GM12878 (cell line): ENCODE results near the gene PODXL2.

Experiments used
- ATF7 ChIP-seq: fragments of 450-650 bp; IDR thresholded peaks from 2 replicates; pipeline ENCODE4 v1.6.1; 2016; ENCODE audit warnings: low read depth, mild to moderate bottlenecking
- EGR1 ChIP-seq, 2 experiments: IDR thresholded peaks; 1 replicate in 1 of 2; 2 replicates in 1 of 2; pipeline ENCODE4 v1.6.1; 2011 to 2012; ENCODE audit warnings: low read depth in 2 of 2, low read length in 2 of 2, borderline replicate concordance in 1 of 2, mild to moderate bottlenecking in 1 of 2, moderate library complexity in 1 of 2
- FOS ChIP-seq: IDR thresholded peaks from 3 replicates; pipeline ENCODE4 v1.6.1; 2011; ENCODE audit warnings: borderline replicate concordance; ENCODE audit not compliant: insufficient read length; ENCODE audit errors: extremely low read depth
- HDAC6 ChIP-seq: fragments of 200-600 bp; sonication (generic); IDR thresholded peaks from one replicate; pipeline ENCODE4 v1.8.0; 2017; ENCODE audit warnings: antibody characterized with exemption; ENCODE audit not compliant: unreplicated experiment
- HDGF ChIP-seq: fragments of 450-650 bp; IDR thresholded peaks from 2 replicates; pipeline ENCODE4 v1.6.1; 2016; ENCODE audit warnings: antibody characterized with exemption
- JUND ChIP-seq: IDR thresholded peaks from 2 replicates; pipeline ENCODE4 v1.6.1; 2012; ENCODE audit warnings: low read depth, mild to moderate bottlenecking, low read length, improper control_type of control experiment, moderate library complexity
- POLR2A ChIP-seq: IDR thresholded peaks from 2 replicates; pipeline ENCODE4 v1.6.1; 2011; ENCODE audit warnings: low read depth, mild to moderate bottlenecking, low read length
- SPI1 ChIP-seq: IDR thresholded peaks from 2 replicates; pipeline ENCODE4 v1.6.1; 2011; ENCODE audit warnings: low read depth, mild to moderate bottlenecking, low read length, moderate library complexity, borderline replicate concordance; ENCODE audit not compliant: insufficient read depth
- USF2 ChIP-seq: IDR thresholded peaks from 2 replicates; pipeline ENCODE4 v1.6.1; 2011; ENCODE audit warnings: low read depth, low read length, improper control_type of control experiment, borderline replicate concordance
- TF ChIP-seq, protein P1 (sequence below), 3 experiments: IDR thresholded peaks in 2 of 3; conservative IDR thresholded peaks in 1 of 3; 2 replicates each; pipeline ENCODE4 v1.5.1; 2011; ENCODE audit warnings: low read depth in 3 of 3, low read length in 3 of 3, mild to moderate bottlenecking in 3 of 3, control low read depth in 2 of 3, moderate library complexity in 2 of 3, inconsistent platforms in 1 of 3, mixed read lengths in 1 of 3; ENCODE audit not compliant: control insufficient read depth in 2 of 3, insufficient read depth in 1 of 3; ENCODE audit errors: extremely low read depth in 1 of 3
- TF ChIP-seq, protein P2 (sequence below): fragments of 450-650 bp; IDR thresholded peaks from 2 replicates; pipeline ENCODE4 v1.6.1; 2017; ENCODE audit warnings: mild to moderate bottlenecking
- TF ChIP-seq, protein P3 (sequence below): fragments of 450-650 bp; IDR thresholded peaks from 2 replicates; pipeline ENCODE4 v1.6.1; 2016; ENCODE audit warnings: mild to moderate bottlenecking

- TF ChIP-seq USF2, result no peak
- TF ChIP-seq, protein P1, sequence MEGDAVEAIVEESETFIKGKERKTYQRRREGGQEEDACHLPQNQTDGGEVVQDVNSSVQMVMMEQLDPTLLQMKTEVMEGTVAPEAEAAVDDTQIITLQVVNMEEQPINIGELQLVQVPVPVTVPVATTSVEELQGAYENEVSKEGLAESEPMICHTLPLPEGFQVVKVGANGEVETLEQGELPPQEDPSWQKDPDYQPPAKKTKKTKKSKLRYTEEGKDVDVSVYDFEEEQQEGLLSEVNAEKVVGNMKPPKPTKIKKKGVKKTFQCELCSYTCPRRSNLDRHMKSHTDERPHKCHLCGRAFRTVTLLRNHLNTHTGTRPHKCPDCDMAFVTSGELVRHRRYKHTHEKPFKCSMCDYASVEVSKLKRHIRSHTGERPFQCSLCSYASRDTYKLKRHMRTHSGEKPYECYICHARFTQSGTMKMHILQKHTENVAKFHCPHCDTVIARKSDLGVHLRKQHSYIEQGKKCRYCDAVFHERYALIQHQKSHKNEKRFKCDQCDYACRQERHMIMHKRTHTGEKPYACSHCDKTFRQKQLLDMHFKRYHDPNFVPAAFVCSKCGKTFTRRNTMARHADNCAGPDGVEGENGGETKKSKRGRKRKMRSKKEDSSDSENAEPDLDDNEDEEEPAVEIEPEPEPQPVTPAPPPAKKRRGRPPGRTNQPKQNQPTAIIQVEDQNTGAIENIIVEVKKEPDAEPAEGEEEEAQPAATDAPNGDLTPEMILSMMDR (IDR thresholded peaks at IDR 0.05 in 2 of 3, conservative IDR thresholded peaks at IDR 0.05 in 1 of 3; ENCODE audit: control insufficient read depth in 2 of 3, extremely low read depth in 1 of 3, insufficient read depth in 1 of 3, low read depth in 3 of 3, low read length in 3 of 3), result no peak
- TF ChIP-seq POLR2A, result no peak
- no peak for TF ChIP-seq JUND
- TF ChIP-seq ATF7, result no peak
- no peak for TF ChIP-seq SPI1
- TF ChIP-seq EGR1 (IDR thresholded peaks at IDR 0.05; ENCODE audit: borderline replicate concordance in 1 of 2, low read depth in 2 of 2, low read length in 2 of 2), result no peak
- no peak for TF ChIP-seq FOS
- no peak for TF ChIP-seq HDAC6
- TF ChIP-seq, protein P2, sequence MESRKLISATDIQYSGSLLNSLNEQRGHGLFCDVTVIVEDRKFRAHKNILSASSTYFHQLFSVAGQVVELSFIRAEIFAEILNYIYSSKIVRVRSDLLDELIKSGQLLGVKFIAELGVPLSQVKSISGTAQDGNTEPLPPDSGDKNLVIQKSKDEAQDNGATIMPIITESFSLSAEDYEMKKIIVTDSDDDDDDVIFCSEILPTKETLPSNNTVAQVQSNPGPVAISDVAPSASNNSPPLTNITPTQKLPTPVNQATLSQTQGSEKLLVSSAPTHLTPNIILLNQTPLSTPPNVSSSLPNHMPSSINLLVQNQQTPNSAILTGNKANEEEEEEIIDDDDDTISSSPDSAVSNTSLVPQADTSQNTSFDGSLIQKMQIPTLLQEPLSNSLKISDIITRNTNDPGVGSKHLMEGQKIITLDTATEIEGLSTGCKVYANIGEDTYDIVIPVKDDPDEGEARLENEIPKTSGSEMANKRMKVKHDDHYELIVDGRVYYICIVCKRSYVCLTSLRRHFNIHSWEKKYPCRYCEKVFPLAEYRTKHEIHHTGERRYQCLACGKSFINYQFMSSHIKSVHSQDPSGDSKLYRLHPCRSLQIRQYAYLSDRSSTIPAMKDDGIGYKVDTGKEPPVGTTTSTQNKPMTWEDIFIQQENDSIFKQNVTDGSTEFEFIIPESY, result no peak
- no peak for TF ChIP-seq HDGF
- TF ChIP-seq, protein P3, sequence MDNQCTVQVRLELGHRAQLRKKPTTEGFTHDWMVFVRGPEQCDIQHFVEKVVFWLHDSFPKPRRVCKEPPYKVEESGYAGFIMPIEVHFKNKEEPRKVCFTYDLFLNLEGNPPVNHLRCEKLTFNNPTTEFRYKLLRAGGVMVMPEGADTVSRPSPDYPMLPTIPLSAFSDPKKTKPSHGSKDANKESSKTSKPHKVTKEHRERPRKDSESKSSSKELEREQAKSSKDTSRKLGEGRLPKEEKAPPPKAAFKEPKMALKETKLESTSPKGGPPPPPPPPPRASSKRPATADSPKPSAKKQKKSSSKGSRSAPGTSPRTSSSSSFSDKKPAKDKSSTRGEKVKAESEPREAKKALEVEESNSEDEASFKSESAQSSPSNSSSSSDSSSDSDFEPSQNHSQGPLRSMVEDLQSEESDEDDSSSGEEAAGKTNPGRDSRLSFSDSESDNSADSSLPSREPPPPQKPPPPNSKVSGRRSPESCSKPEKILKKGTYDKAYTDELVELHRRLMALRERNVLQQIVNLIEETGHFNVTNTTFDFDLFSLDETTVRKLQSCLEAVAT, result no peak
These were observed 80.5 kb downstream of the PODXL2 start for GRCh38 chr3:127709320-127710060.
